Upper lobe of right lung (tissue), 1 donor: ENCODE data around the gene CFAP70. TPM values are rescaled to one million over a fixed set of nuclear protein-coding genes. Genes with fewer than 3 reads are reported as not detected.

Experiments
- ATAC-seq: fragments of 200-7000 bp; cut with Tn5 transposase; one replicate; pipeline ENCODE4 v1.9.1; 2020; ENCODE audit warnings: mild to moderate bottlenecking, moderate library complexity
- DNase-seq: peaks from one replicate; pipeline ENCODE4 v3.0.0-alpha.2; 2020
- H3K27ac ChIP-seq: fragments of 200-600 bp; one replicate; pipeline ENCODE4 v1.8.0; 2022
- H3K27me3 ChIP-seq: fragments of 200-600 bp; one replicate; pipeline ENCODE4 v1.8.0; 2022; ENCODE audit warnings: mild to moderate bottlenecking
- H3K36me3 ChIP-seq: fragments of 200-600 bp; one replicate; pipeline ENCODE4 v1.8.0; 2022
- H3K4me1 ChIP-seq: fragments of 200-600 bp; one replicate; pipeline ENCODE4 v1.8.0; 2022
- H3K4me3 ChIP-seq: fragments of 200-600 bp; one replicate; pipeline ENCODE4 v1.8.0; 2022; ENCODE audit warnings: mild to moderate bottlenecking
- H3K9me3 ChIP-seq: fragments of 200-600 bp; one replicate; pipeline ENCODE4 v1.8.0; 2022
- intact Hi-C: fragments of 100-400 bp; cut with DNase I; formaldehyde crosslinking; loops from one replicate; pipeline ENCODE4 v1.11.0; 2022
- total RNA-seq: library from RNA; stranded (reverse); fragmentation: NEBNext Ultra II Directional; extraction: Animal tissue kit (Norgen Biotek cat#: 25700); gene quantifications from one replicate; pipeline ENCODE4 v1.2.1, GENCODE V29; 2021
- TF ChIP-seq, protein P1 (sequence below): fragments of 200-600 bp; IDR thresholded peaks from one replicate; pipeline ENCODE4 v1.8.0; 2022; ENCODE audit warnings: antibody characterized with exemption
- donor health status: DM: no; HTN: yes; CAD: no; lungs with severe emphysema.

Gene CFAP70
- total RNA-seq, 1 donor from 2014 or later: 2.7 TPM

- Histone ChIP-seq H3K4me3 (peak within 1 kb of the TSS; percentile 84), H3K27me3 (no peaks in the 10 kb centered on the region), H3K27ac (peak within 1 kb of the TSS; percentile 91), H3K36me3 (peaks cover 16% of the 10 kb centered on the region), H3K4me1 (peaks cover 19% of the 10 kb centered on the region), H3K9me3 (no peaks in the 10 kb centered on the region)
- intact Hi-C loops: no loop called here
- TF ChIP-seq, protein P1, sequence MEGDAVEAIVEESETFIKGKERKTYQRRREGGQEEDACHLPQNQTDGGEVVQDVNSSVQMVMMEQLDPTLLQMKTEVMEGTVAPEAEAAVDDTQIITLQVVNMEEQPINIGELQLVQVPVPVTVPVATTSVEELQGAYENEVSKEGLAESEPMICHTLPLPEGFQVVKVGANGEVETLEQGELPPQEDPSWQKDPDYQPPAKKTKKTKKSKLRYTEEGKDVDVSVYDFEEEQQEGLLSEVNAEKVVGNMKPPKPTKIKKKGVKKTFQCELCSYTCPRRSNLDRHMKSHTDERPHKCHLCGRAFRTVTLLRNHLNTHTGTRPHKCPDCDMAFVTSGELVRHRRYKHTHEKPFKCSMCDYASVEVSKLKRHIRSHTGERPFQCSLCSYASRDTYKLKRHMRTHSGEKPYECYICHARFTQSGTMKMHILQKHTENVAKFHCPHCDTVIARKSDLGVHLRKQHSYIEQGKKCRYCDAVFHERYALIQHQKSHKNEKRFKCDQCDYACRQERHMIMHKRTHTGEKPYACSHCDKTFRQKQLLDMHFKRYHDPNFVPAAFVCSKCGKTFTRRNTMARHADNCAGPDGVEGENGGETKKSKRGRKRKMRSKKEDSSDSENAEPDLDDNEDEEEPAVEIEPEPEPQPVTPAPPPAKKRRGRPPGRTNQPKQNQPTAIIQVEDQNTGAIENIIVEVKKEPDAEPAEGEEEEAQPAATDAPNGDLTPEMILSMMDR: peak; percentile 5
- ATAC-seq: peak; percentile 99
- DNase-seq: peak; percentile 94
Observed at GRCh38 chr10:73252445-73253224, 106.0 kb downstream of the CFAP70 start, which contains the start of gene MRPS16. Gene MRPS16 (minus strand): TSS chr10:73252644. CDS start chr10:73252482, 162 bp downstream.

- TF ChIP-seq, protein P1: no peak
- H3K36me3 ChIP-seq: peaks cover 16% of the 10 kb centered on the region
- H3K9me3 ChIP-seq: no peaks in the 10 kb centered on the region
- H3K27ac ChIP-seq: peak overlapping the region; percentile 91
- H3K4me3 ChIP-seq: peak overlapping the region; percentile 84
- H3K27me3 ChIP-seq: no peaks in the 10 kb centered on the region
- H3K4me1 ChIP-seq: peaks cover 21% of the 10 kb centered on the region
- ATAC-seq (peak; percentile 84), DNase-seq (no peak)
- intact Hi-C loops: no loop called here
Observed at GRCh38 chr10:73251683-73252444, 106.8 kb downstream of the CFAP70 start.

GRCh38 chr10:73248259-73248724 is 110.4 kb downstream of the CFAP70 start:
- Histone ChIP-seq H3K4me1 (peaks cover 34% of the 10 kb centered on the region), H3K9me3 (no peaks in the 10 kb centered on the region), H3K36me3 (peaks cover 35% of the 10 kb centered on the region), H3K27ac (no peak overlapping the region), H3K4me3 (no peak overlapping the region), H3K27me3 (no peaks in the 10 kb centered on the region)
- TF ChIP-seq, protein P1: no peak
- ATAC-seq (no peak), DNase-seq (no peak)
- intact Hi-C loops: no loop called here

DNA sequence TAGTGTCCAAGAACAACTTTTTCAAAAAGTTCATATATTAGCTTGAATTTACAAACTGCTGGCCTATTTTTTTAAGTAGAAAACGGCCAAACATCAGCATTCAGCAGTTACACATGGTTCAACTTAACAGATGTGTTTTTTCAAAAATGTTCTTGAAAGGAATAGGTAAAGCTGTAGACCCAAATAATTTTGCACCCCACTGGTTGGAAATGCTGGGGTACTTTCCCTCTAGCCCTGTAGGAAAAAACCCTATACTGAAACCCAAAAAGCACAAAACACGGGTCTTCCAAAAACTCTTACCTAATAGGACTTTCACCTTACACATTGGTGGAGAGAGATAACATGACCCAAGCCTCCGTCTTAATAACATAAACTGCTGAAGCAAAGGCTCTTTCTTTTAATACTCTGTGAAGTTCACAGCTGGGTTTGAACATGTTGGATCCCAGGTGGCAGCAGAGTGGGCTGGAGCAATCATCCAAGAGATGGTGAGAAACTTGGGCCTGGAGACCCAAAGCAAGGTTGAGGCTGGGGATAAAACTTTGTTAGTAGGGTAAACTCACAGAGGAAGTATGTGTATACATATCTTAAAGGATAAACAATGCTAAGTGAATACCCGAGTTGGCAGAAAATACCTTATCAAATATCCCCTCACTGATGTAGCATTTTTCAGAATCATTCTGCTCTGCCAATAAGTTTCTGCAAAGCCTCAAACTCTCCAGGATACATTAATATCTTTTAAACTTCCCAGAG is 111.0 kb downstream of the CFAP70 start:
- intact Hi-C loops: no loop called here
- DNase-seq (no peak), ATAC-seq (no peak)
- TF ChIP-seq, protein P1: no peak
- Histone ChIP-seq H3K36me3 (peaks cover 41% of the 10 kb centered on the region), H3K4me1 (peaks cover 32% of the 10 kb centered on the region), H3K27me3 (no peaks in the 10 kb centered on the region), H3K9me3 (no peaks in the 10 kb centered on the region), H3K27ac (peak overlapping the region; percentile 88), H3K4me3 (peak overlapping the region; percentile 95)

- ATAC-seq (peak; percentile 99), DNase-seq (peak; percentile 98)
- Histone ChIP-seq H3K4me1 (peaks cover 32% of the 10 kb centered on the region), H3K27me3 (no peaks in the 10 kb centered on the region), H3K27ac (peak within 1 kb of the TSS; percentile 88), H3K9me3 (no peaks in the 10 kb centered on the region), H3K36me3 (peaks cover 49% of the 10 kb centered on the region), H3K4me3 (peak within 1 kb of the TSS; percentile 95)
- intact Hi-C loops: no loop called here
- TF ChIP-seq, protein P1: peak; percentile 6
Observed at GRCh38 chr10:73246646-73247508, 111.8 kb downstream of the CFAP70 start, which contains the start of gene DNAJC9. Gene DNAJC9 (minus strand): TSS chr10:73247255. CDS start chr10:73247189, 66 bp downstream.
